ENCODE measurements around the gene ASL.
"Not testable (repeated sequence)": the region's sequence is repeated elsewhere in the genome, so short reads cannot be mapped to it uniquely, and the experiment has no call there.

ASL gene

GRCh38 chr7:66114743-66115649 is 39.4 kb downstream of the ASL start, which contains the start of gene CRCP:
TSS of gene CRCP (plus strand) at chr7:66114847. CDS start at chr7:66114963, 116 bp downstream.
- Histone ChIP-seq H3K27me3 (no peaks in the 10 kb centered on the region), H3K9ac (peak within 1 kb of the TSS; percentile 93 to 99 (median 97)), H3K4me2 (peak within 1 kb of the TSS; percentile 79 to 97 (median 91)), H3K4me1 (peaks cover 42 to 60% (median 50%) of the 10 kb centered on the region in 10 experiments), H3K4me3 (peak within 1 kb of the TSS; percentile 74 to 99 (median 84)), H4K20me1 (peaks cover 40 to 49% (median 46%) of the 10 kb centered on the region in 11 experiments; a peak in 21 of 22 replicates), H3K27ac (peak within 1 kb of the TSS; percentile 95 to 99 (median 97)), H3K36me3 (peaks cover 10 to 44% (median 39%) of the 10 kb centered on the region in 11 experiments; a peak in 21 of 22 replicates), H3K9me3 (replicated peaks in 1 of 11) (no peaks in the 10 kb centered on the region)
- TF ChIP-seq Cebpa-rat (IDR thresholded peaks at IDR 0.05), result no peak

- Histone ChIP-seq H3K4me3 (peak overlapping the region in 2 of 10 experiments; percentile 82 to 89; a peak in 2 of 20 replicates), H4K20me1 (peaks cover 51 to 68% (median 65%) of the 10 kb centered on the region in 11 experiments; a peak in 21 of 22 replicates), H3K36me3 (peaks cover 19 to 59% (median 50%) of the 10 kb centered on the region in 11 experiments; a peak in 21 of 22 replicates), H3K4me2 (peak overlapping the region; percentile 79 to 97 (median 91)), H3K9ac (peak overlapping the region in 1 of 11 experiments; percentile 96; a peak in 3 of 22 replicates), H3K4me1 (peaks cover 39 to 59% (median 49%) of the 10 kb centered on the region in 10 experiments)
- not testable (repeated sequence) for H3K27ac ChIP-seq; H3K9me3 ChIP-seq (replicated peaks in 1 of 11); H3K27me3 ChIP-seq
Observed at GRCh38 chr7:66116680-66117420, 41.2 kb downstream of the ASL start.

GRCh38 chr7:66118603-66119002 is 43.0 kb downstream of the ASL start:
- Histone ChIP-seq H3K9ac (peak overlapping the region in 1 of 11 experiments; percentile 38; a peak in 2 of 22 replicates), H3K27me3 (no peaks in the 10 kb centered on the region), H4K20me1 (peaks cover 65 to 85% (median 82%) of the 10 kb centered on the region in 11 experiments; a peak in 21 of 22 replicates), H3K36me3 (peaks cover 20 to 75% (median 57%) of the 10 kb centered on the region in 11 experiments; a peak in 21 of 22 replicates), H3K9me3 (replicated peaks in 1 of 11) (no peaks in the 10 kb centered on the region), H3K4me2 (peak overlapping the region in 6 of 11 experiments; percentile 6 to 41 (median 14); a peak in 5 of 22 replicates), H3K4me3 (no peak overlapping the region), H3K4me1 (peaks cover 38 to 75% (median 48%) of the 10 kb centered on the region in 10 experiments), H3K27ac (no peak overlapping the region)
- no peak for TF ChIP-seq Cebpa-rat (IDR thresholded peaks at IDR 0.05)

DNA sequence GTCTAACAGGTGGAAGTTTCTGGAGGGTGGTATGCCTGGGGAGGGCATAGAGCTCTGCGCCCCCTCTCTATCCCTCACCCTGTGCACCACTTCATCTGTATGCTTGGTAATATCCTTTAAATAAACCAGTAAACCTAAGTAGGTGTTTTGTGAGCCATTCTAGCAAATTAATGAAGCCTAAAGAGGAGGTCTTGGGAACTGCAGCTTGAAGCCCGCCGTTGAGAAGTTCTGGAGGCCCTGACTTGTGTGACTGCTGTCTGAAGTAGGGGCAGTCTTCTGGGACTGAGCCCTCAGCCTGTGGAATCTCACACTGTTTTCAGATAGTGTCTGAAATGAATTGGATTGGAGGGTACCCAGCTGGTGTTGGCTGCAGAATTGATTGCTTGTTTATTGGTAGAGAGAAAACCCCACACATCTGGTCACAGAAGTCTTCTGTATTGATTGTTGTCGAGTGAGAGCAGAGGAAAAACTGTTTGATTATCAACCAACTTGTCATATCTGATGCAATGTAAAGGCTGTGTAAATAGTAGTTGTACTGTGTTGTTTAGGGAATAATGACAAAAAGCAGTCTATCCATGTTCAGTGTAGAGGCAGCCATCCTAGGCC is 43.7 kb downstream of the ASL start:
- H3K27ac ChIP-seq, result no peak overlapping the region
- H3K4me2 ChIP-seq, result peak overlapping the region in 5 of 11 experiments; percentile 12 to 41 (median 28); a peak in 8 of 22 replicates
- H3K4me1 ChIP-seq, result peaks cover 34 to 70% (median 44%) of the 10 kb centered on the region in 10 experiments
- no peak overlapping the region for H3K4me3 ChIP-seq
- H4K20me1 ChIP-seq, result peaks cover 65 to 93% (median 89%) of the 10 kb centered on the region in 11 experiments; a peak in 21 of 22 replicates
- peak overlapping the region in 4 of 11 experiments; percentile 6 to 38 (median 23); a peak in 3 of 22 replicates for H3K9ac ChIP-seq
- H3K27me3 ChIP-seq, result no peaks in the 10 kb centered on the region
- TF ChIP-seq Cebpa-rat (IDR thresholded peaks at IDR 0.05), result no peak
- H3K36me3 ChIP-seq, result peaks cover 20 to 75% (median 57%) of the 10 kb centered on the region in 11 experiments; a peak in 21 of 22 replicates
- H3K9me3 ChIP-seq (replicated peaks in 1 of 11), result no peaks in the 10 kb centered on the region

- no peaks in the 10 kb centered on the region for H3K27me3 ChIP-seq
- H3K4me2 ChIP-seq, result peak overlapping the region in 2 of 11 experiments; percentile 35 to 41; a peak in 5 of 22 replicates
- H4K20me1 ChIP-seq, result peaks cover 75 to 100% (median 99%) of the 10 kb centered on the region in 11 experiments; a peak in 21 of 22 replicates
- no peaks in the 10 kb centered on the region for H3K9me3 ChIP-seq (replicated peaks in 1 of 11)
- no peak overlapping the region for H3K9ac ChIP-seq
- H3K4me1 ChIP-seq, result peaks cover 20 to 77% (median 29%) of the 10 kb centered on the region in 10 experiments; a peak in 19 of 20 replicates
- no peak overlapping the region for H3K4me3 ChIP-seq
- no peak for TF ChIP-seq Cebpa-rat (IDR thresholded peaks at IDR 0.05)
- H3K27ac ChIP-seq, result peak overlapping the region in 1 of 11 experiments; percentile 9; a peak in 1 of 22 replicates
- peaks cover 20 to 82% (median 55%) of the 10 kb centered on the region in 11 experiments; a peak in 21 of 22 replicates for H3K36me3 ChIP-seq
Observed at GRCh38 chr7:66123175-66123528, 47.5 kb downstream of the ASL start.

- peaks cover 10 to 79% (median 54%) of the 10 kb centered on the region in 11 experiments; a peak in 21 of 22 replicates for H3K36me3 ChIP-seq
- H3K9me3 ChIP-seq (replicated peaks in 1 of 11); H3K9ac ChIP-seq; H3K4me3 ChIP-seq; H3K27me3 ChIP-seq; H3K27ac ChIP-seq: not testable (repeated sequence)
- H4K20me1 ChIP-seq, result peaks cover 62 to 100% (median 99%) of the 10 kb centered on the region in 11 experiments; a peak in 21 of 22 replicates
- H3K4me2 ChIP-seq, result peak overlapping the region in 5 of 11 experiments; percentile 15 to 67 (median 21); a peak in 8 of 22 replicates
- peaks cover 10 to 77% (median 28%) of the 10 kb centered on the region in 10 experiments; a peak in 19 of 20 replicates for H3K4me1 ChIP-seq
Observed at GRCh38 chr7:66124569-66124861, 48.9 kb downstream of the ASL start.

- Histone ChIP-seq H3K4me1 (peaks cover 10 to 76% (median 27%) of the 10 kb centered on the region in 10 experiments; a peak in 18 of 20 replicates), H3K27ac (peak overlapping the region in 2 of 11 experiments; percentile 9 to 35; a peak in 3 of 22 replicates), H3K27me3 (no peaks in the 10 kb centered on the region), H3K4me2 (peak overlapping the region in 7 of 11 experiments; percentile 1 to 67 (median 19); a peak in 10 of 22 replicates), H3K4me3 (no peak overlapping the region), H3K36me3 (peaks cover 15 to 81% (median 55%) of the 10 kb centered on the region in 11 experiments; a peak in 21 of 22 replicates), H3K9ac (0 out of 22 replicates have a peak overlapping the region, but pooled peaks of 1 of the 11 experiments have one; percentile 22), H3K9me3 (replicated peaks in 1 of 11) (no peaks in the 10 kb centered on the region), H4K20me1 (peaks cover 57 to 100% (median 97%) of the 10 kb centered on the region in 11 experiments; a peak in 21 of 22 replicates)
- no peak for TF ChIP-seq Cebpa-rat (IDR thresholded peaks at IDR 0.05)
Observed at GRCh38 chr7:66125052-66125694, 49.6 kb downstream of the ASL start.

- not testable (repeated sequence) for H3K4me3 ChIP-seq; H3K27me3 ChIP-seq; H3K9me3 ChIP-seq (replicated peaks in 1 of 11)
- Histone ChIP-seq H3K4me2 (peak overlapping the region in 5 of 11 experiments; percentile 1 to 67 (median 35); a peak in 8 of 22 replicates), H3K4me1 (peaks cover 10 to 75% (median 27%) of the 10 kb centered on the region in 10 experiments; a peak in 18 of 20 replicates), H4K20me1 (peaks cover 56 to 100% (median 94%) of the 10 kb centered on the region in 11 experiments; a peak in 21 of 22 replicates), H3K9ac (0 out of 22 replicates have a peak overlapping the region, but pooled peaks of 1 of the 11 experiments have one; percentile 22), H3K36me3 (peaks cover 22 to 83% (median 58%) of the 10 kb centered on the region in 11 experiments), H3K27ac (peak overlapping the region in 1 of 11 experiments; percentile 35; a peak in 1 of 22 replicates)
Observed at GRCh38 chr7:66125781-66126352, 50.2 kb downstream of the ASL start.

GRCh38 chr7:66127172-66127571 is 51.6 kb downstream of the ASL start:
- H3K9me3 ChIP-seq (replicated peaks in 1 of 11); H3K9ac ChIP-seq; H3K27ac ChIP-seq; H3K27me3 ChIP-seq; H3K4me2 ChIP-seq; H3K4me3 ChIP-seq: not testable (repeated sequence)
- Histone ChIP-seq H4K20me1 (peaks cover 46 to 98% (median 86%) of the 10 kb centered on the region in 11 experiments; a peak in 21 of 22 replicates), H3K4me1 (peaks cover 10 to 70% (median 25%) of the 10 kb centered on the region in 10 experiments; a peak in 18 of 20 replicates), H3K36me3 (peaks cover 25 to 83% (median 60%) of the 10 kb centered on the region in 11 experiments)

All from BLaER1 treated with 17β-estradiol and CSF1 and Interleukin-3, amounts not matched to agents 10 nM and 100 nM (cell line).